MM.1S (cell line): ENCODE results near the gene MPRIP.

ENCODE experiments used
- DNase-seq: peaks from one replicate; pipeline ENCODE4 v3.0.0-alpha.2; 2015
- H2AFZ ChIP-seq: fragments of 300-600 bp; sonication (generic); 2 replicates; pipeline ENCODE4 v1.6.0; 2016; ENCODE audit warnings: antibody characterized with exemption, low read length
- H3F3A ChIP-seq: fragments of 300-600 bp; sonication (generic); 2 replicates; pipeline ENCODE4 v1.6.1; 2016; ENCODE audit warnings: mild to moderate bottlenecking, antibody characterized with exemption, low read length, moderate library complexity, mixed read lengths; ENCODE audit not compliant: insufficient read depth
- H3K27ac ChIP-seq: fragments of 300-600 bp; sonication (generic); 2 replicates; pipeline ENCODE4 v1.5.1; 2016; ENCODE audit warnings: mild to moderate bottlenecking, low read length
- H3K27me3 ChIP-seq: fragments of 300-600 bp; sonication (generic); replicated peaks from 2 replicates; pipeline ENCODE4 v1.6.0; 2016; ENCODE audit warnings: low read length; ENCODE audit not compliant: insufficient read depth
- H3K36me3 ChIP-seq: fragments of 300-600 bp; sonication (generic); replicated peaks from 2 replicates; pipeline ENCODE4 v1.6.1; 2016; ENCODE audit warnings: mild to moderate bottlenecking, low read length, mixed read lengths; ENCODE audit not compliant: insufficient read depth
- H3K4me1 ChIP-seq: fragments of 300-600 bp; sonication (generic); 2 replicates; pipeline ENCODE4 v1.6.1; 2016; ENCODE audit warnings: low read length, mixed read lengths
- H3K4me2 ChIP-seq: fragments of 300-600 bp; sonication (generic); 2 replicates; pipeline ENCODE4 v1.6.0; 2016; ENCODE audit warnings: low read depth, low read length
- H3K4me3 ChIP-seq: fragments of 300-600 bp; sonication (generic); 2 replicates; pipeline ENCODE4 v1.5.1; 2016; ENCODE audit warnings: low read length, mixed read lengths
- H3K79me2 ChIP-seq: fragments of 300-600 bp; sonication (generic); 2 replicates; pipeline ENCODE4 v1.6.1; 2016; ENCODE audit warnings: mixed run types, low read length, mixed read lengths
- H3K9ac ChIP-seq: fragments of 300-600 bp; sonication (generic); 2 replicates; pipeline ENCODE4 v1.6.1; 2016; ENCODE audit warnings: low read length, mixed read lengths
- H3K9me2 ChIP-seq: fragments of 300-600 bp; sonication (generic); replicated peaks from 2 replicates; pipeline ENCODE4 v1.6.1; 2016; ENCODE audit warnings: mild to moderate bottlenecking, low read length, mixed read lengths; ENCODE audit not compliant: insufficient read depth
- H3K9me3 ChIP-seq: fragments of 300-600 bp; sonication (generic); replicated peaks from 2 replicates; pipeline ENCODE4 v1.6.1; 2016; ENCODE audit warnings: mild to moderate bottlenecking, low read length, mixed read lengths; ENCODE audit not compliant: insufficient read depth
- H4K20me1 ChIP-seq: fragments of 300-600 bp; sonication (generic); 2 replicates; pipeline ENCODE4 v1.6.1; 2016; ENCODE audit warnings: mild to moderate bottlenecking, low read length, moderate library complexity, mixed read lengths; ENCODE audit not compliant: insufficient read depth
- EZH2 ChIP-seq: fragments of 300-600 bp; sonication (generic); optimal IDR thresholded peaks from 2 replicates; pipeline ENCODE3; 2017; ENCODE audit warnings: low read depth, mild to moderate bottlenecking, antibody characterized with exemption, low read length, mixed read lengths
- EZH2phosphoT487 ChIP-seq: fragments of 300-600 bp; sonication (generic); IDR thresholded peaks from 2 replicates; pipeline ENCODE4 v1.6.1; 2018; ENCODE audit warnings: antibody characterized with exemption, low read length
- TF ChIP-seq, protein P1 (sequence below): fragments of 300-600 bp; sonication (generic); IDR thresholded peaks from 2 replicates; pipeline ENCODE4 v1.5.1; 2016; ENCODE audit warnings: antibody characterized with exemption, low read length, mixed read lengths

Gene MPRIP

DNA sequence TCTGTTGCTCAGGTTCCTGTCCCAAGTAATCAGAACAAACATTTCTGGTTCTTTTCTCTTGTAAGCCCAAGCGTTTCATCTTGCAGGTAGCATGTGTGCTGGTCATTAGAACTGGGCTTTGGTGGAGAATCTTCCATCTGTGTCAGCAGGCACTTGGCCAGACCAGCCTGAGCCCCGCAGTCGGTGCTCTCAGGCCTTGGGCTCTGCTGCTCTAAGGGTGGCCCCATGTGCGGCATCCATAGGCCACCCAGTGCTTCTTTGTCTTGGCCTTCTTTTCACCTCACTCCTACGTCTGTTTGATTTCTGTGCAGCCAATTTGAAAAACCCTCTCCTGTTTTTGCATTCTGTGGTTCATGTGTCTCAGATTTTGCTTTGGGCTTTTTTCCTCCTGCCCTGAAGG is 112.3 kb downstream of the MPRIP start:
- Histone ChIP-seq H3K4me1 (no peaks in the 10 kb centered on the region), H3K27me3 (no peaks in the 10 kb centered on the region), H3K4me3 (no peak overlapping the region), H4K20me1 (no peaks in the 10 kb centered on the region), H3F3A (no peaks in the 10 kb centered on the region), H3K9ac (no peak overlapping the region), H2AFZ (no peak overlapping the region), H3K9me2 (no peaks in the 10 kb centered on the region), H3K27ac (no peak overlapping the region), H3K4me2 (no peak overlapping the region), H3K9me3 (no peaks in the 10 kb centered on the region), H3K36me3 (0 out of 2 replicates have a peak, but pooled peaks cover 5% of the 10 kb centered on the region), H3K79me2 (no peaks in the 10 kb centered on the region)
- no peak for DNase-seq
- no peak for TF ChIP-seq EZH2phosphoT487
- TF ChIP-seq, protein P1, sequence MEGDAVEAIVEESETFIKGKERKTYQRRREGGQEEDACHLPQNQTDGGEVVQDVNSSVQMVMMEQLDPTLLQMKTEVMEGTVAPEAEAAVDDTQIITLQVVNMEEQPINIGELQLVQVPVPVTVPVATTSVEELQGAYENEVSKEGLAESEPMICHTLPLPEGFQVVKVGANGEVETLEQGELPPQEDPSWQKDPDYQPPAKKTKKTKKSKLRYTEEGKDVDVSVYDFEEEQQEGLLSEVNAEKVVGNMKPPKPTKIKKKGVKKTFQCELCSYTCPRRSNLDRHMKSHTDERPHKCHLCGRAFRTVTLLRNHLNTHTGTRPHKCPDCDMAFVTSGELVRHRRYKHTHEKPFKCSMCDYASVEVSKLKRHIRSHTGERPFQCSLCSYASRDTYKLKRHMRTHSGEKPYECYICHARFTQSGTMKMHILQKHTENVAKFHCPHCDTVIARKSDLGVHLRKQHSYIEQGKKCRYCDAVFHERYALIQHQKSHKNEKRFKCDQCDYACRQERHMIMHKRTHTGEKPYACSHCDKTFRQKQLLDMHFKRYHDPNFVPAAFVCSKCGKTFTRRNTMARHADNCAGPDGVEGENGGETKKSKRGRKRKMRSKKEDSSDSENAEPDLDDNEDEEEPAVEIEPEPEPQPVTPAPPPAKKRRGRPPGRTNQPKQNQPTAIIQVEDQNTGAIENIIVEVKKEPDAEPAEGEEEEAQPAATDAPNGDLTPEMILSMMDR: no peak
- no peak for TF ChIP-seq EZH2

- TF ChIP-seq EZH2phosphoT487: no peak
- TF ChIP-seq EZH2: no peak
- TF ChIP-seq, protein P1: no peak
- Histone ChIP-seq H3K79me2 (no peaks in the 10 kb centered on the region), H2AFZ (no peak overlapping the region), H3K36me3 (0 out of 2 replicates have a peak, but pooled peaks cover 5% of the 10 kb centered on the region), H3K27ac (no peak overlapping the region), H3K9me2 (no peaks in the 10 kb centered on the region), H3K4me2 (no peak overlapping the region), H3K9me3 (no peaks in the 10 kb centered on the region), H4K20me1 (no peaks in the 10 kb centered on the region), H3F3A (no peaks in the 10 kb centered on the region), H3K4me3 (no peak overlapping the region), H3K4me1 (no peaks in the 10 kb centered on the region), H3K9ac (no peak overlapping the region), H3K27me3 (no peaks in the 10 kb centered on the region)
- DNase-seq: no peak
These were observed 112.7 kb downstream of the MPRIP start for GRCh38 chr17:17154981-17155380.

GRCh38 chr17:17155568-17155967 is 113.3 kb downstream of the MPRIP start:
- H3K79me2 ChIP-seq: no peaks in the 10 kb centered on the region
- TF ChIP-seq EZH2 (no peak), EZH2phosphoT487 (no peak)
- TF ChIP-seq, protein P1: no peak

More at GRCh38 chr17:17155568-17155967, 113.3 kb downstream of the MPRIP start:
- Histone ChIP-seq H3K4me2 (no peak overlapping the region), H3K4me3 (no peak overlapping the region), H3K27ac (no peak overlapping the region), H3K36me3 (0 out of 2 replicates have a peak, but pooled peaks cover 5% of the 10 kb centered on the region), H3K9me2 (no peaks in the 10 kb centered on the region), H3F3A (no peaks in the 10 kb centered on the region), H2AFZ (no peak overlapping the region), H3K9ac (no peak overlapping the region), H3K27me3 (no peaks in the 10 kb centered on the region), H4K20me1 (no peaks in the 10 kb centered on the region), H3K9me3 (no peaks in the 10 kb centered on the region), H3K4me1 (no peaks in the 10 kb centered on the region)
- DNase-seq: no peak
